Activated CD8-positive, alpha-beta T cell treated with anti-CD3 and anti-CD28 coated beads, Interleukin-2, amount 10 ng/mL, durations not matched to agents 7 days and 5 days (primary cell): ENCODE data around the gene NMNAT2. TPM values are rescaled to one million over a fixed set of nuclear protein-coding genes. Genes with fewer than 3 reads are reported as not detected.

Source experiments
- ATAC-seq: fragments of 150-1000 bp; cut with Tn5 transposase; one replicate; pipeline ENCODE4 v1.10.0; 2021; ENCODE audit warnings: moderate library complexity
- CTCF ChIA-PET: fragments of 350-600 bp; sonication (Branson Sonifier 250); formaldehyde crosslinking; loops from one replicate; lab custom pipeline; 2021; ENCODE audit warnings: antibody characterized with exemption; lab: Charles Lee
- POLR2A ChIA-PET: fragments of 350-600 bp; sonication (Branson Sonifier 250); formaldehyde crosslinking; loops from one replicate; lab custom pipeline; 2021; ENCODE audit warnings: antibody characterized with exemption; lab: Charles Lee
- DNase-seq: peaks from one replicate; pipeline ENCODE4 v3.0.0-alpha.2; 2020
- H3K27ac Mint-ChIP-seq: one replicate; pipeline ENCODE4 v1.8.0; 2021; ENCODE audit warnings: mild to moderate bottlenecking, mixed read lengths
- H3K27me3 Mint-ChIP-seq: one replicate; pipeline ENCODE4 v1.8.0; 2021; ENCODE audit warnings: low read depth, mixed read lengths
- H3K36me3 Mint-ChIP-seq: one replicate; pipeline ENCODE4 v1.8.0; 2021; ENCODE audit warnings: low read depth, mixed read lengths
- H3K4me1 Mint-ChIP-seq: one replicate; pipeline ENCODE4 v1.8.0; 2021; ENCODE audit warnings: low read depth, mixed read lengths
- H3K4me3 Mint-ChIP-seq: one replicate; pipeline ENCODE4 v1.8.0; 2021; ENCODE audit warnings: mild to moderate bottlenecking, mixed read lengths
- H3K9me3 Mint-ChIP-seq: one replicate; pipeline ENCODE4 v1.8.0; 2022; ENCODE audit warnings: mixed read lengths; ENCODE audit not compliant: insufficient read depth
- total RNA-seq, 2 experiments: library from RNA; stranded (reverse); gene quantifications; one replicate each; pipeline ENCODE4 v1.2.3, GENCODE V29; 2021

Gene NMNAT2
- total RNA-seq, 2 experiments from 2014 or later = not detected

GRCh38 chr1:183267646-183268431 is 150.3 kb downstream of the NMNAT2 start:
- peaks cover 13% of the 10 kb centered on the region for H3K27me3 Mint-ChIP-seq

GRCh38 chr1:183263886-183264602 is 154.1 kb downstream of the NMNAT2 start:
- ChIA-PET CTCF (interaction anchor here (1.1 kb wide), 1 partner anchor 16 kb away, joined by 3 read pairs; no protein-coding TSS in a partner anchor), POLR2A (no interaction called here)
- no peak for ATAC-seq
- DNase-seq = no peak
- Mint-ChIP-seq H3K36me3 (no peaks in the 10 kb centered on the region), H3K27ac (no peak overlapping the region), H3K4me1 (no peaks in the 10 kb centered on the region), H3K27me3 (peaks cover 13% of the 10 kb centered on the region), H3K9me3 (no peaks in the 10 kb centered on the region), H3K4me3 (no peak overlapping the region)

More at GRCh38 chr1:183267646-183268431, 150.3 kb downstream of the NMNAT2 start:
- ATAC-seq = no peak
- no peaks in the 10 kb centered on the region for H3K4me1 Mint-ChIP-seq
- POLR2A ChIA-PET = no interaction called here
- CTCF ChIA-PET = no interaction called here
- H3K36me3 Mint-ChIP-seq = no peaks in the 10 kb centered on the region
- no peaks in the 10 kb centered on the region for H3K9me3 Mint-ChIP-seq
- H3K4me3 Mint-ChIP-seq = no peak overlapping the region
- no peak overlapping the region for H3K27ac Mint-ChIP-seq
- DNase-seq = no peak

- no peak for DNase-seq
- H3K36me3 Mint-ChIP-seq = no peaks in the 10 kb centered on the region
- CTCF ChIA-PET = interaction anchor here (1.1 to 1.5 kb wide), 2 partner anchors 17 to 35 kb away, joined by 3 to 5 read pairs; no protein-coding TSS in a partner anchor
- no peaks in the 10 kb centered on the region for H3K9me3 Mint-ChIP-seq
- no peak overlapping the region for H3K4me3 Mint-ChIP-seq
- H3K27ac Mint-ChIP-seq = no peak overlapping the region
- ATAC-seq = no peak
- no peaks in the 10 kb centered on the region for H3K4me1 Mint-ChIP-seq
- peaks cover 13% of the 10 kb centered on the region for H3K27me3 Mint-ChIP-seq
- POLR2A ChIA-PET = no interaction called here
Measured at GRCh38 chr1:183262628-183263200, 155.5 kb downstream of the NMNAT2 start.

- no peak overlapping the region for H3K4me3 Mint-ChIP-seq
- DNase-seq (no peak), ATAC-seq (no peak)
- peaks cover 7% of the 10 kb centered on the region for H3K27me3 Mint-ChIP-seq
- H3K36me3 Mint-ChIP-seq = no peaks in the 10 kb centered on the region
- no peak overlapping the region for H3K27ac Mint-ChIP-seq
- no peaks in the 10 kb centered on the region for H3K9me3 Mint-ChIP-seq
- CTCF ChIA-PET = interaction anchor here (0.9 kb wide), 1 partner anchor 33 kb away, joined by 3 read pairs; no protein-coding TSS in a partner anchor
- POLR2A ChIA-PET = no interaction called here
- H3K4me1 Mint-ChIP-seq = no peaks in the 10 kb centered on the region
Measured at GRCh38 chr1:183259924-183260323, 158.3 kb downstream of the NMNAT2 start.

GRCh38 chr1:183255073-183255472 is 163.1 kb downstream of the NMNAT2 start:
- no peak for DNase-seq
- ATAC-seq = no peak
- H3K4me3 Mint-ChIP-seq = no peak overlapping the region
- peaks cover 6% of the 10 kb centered on the region for H3K27me3 Mint-ChIP-seq
- no peak overlapping the region for H3K27ac Mint-ChIP-seq
- ChIA-PET POLR2A (no interaction called here), CTCF (no interaction called here)
- H3K9me3 Mint-ChIP-seq = no peaks in the 10 kb centered on the region
- H3K4me1 Mint-ChIP-seq = no peaks in the 10 kb centered on the region
- no peaks in the 10 kb centered on the region for H3K36me3 Mint-ChIP-seq

- CTCF ChIA-PET = no interaction called here
- ATAC-seq = no peak
- POLR2A ChIA-PET = no interaction called here
Measured at GRCh38 chr1:183251959-183252450, 166.2 kb downstream of the NMNAT2 start.

GRCh38 chr1:183251101-183251958 is 166.8 kb downstream of the NMNAT2 start:
- Mint-ChIP-seq H3K36me3 (no peaks in the 10 kb centered on the region), H3K27me3 (peaks cover 6% of the 10 kb centered on the region), H3K9me3 (no peaks in the 10 kb centered on the region), H3K4me3 (no peak overlapping the region), H3K27ac (no peak overlapping the region), H3K4me1 (no peaks in the 10 kb centered on the region)
- ChIA-PET POLR2A (no interaction called here), CTCF (interaction anchor here (0.7 kb wide), 1 partner anchor 651 kb away, joined by 3 read pairs; no protein-coding TSS in a partner anchor)
- no peak for ATAC-seq
- DNase-seq = no peak

More at GRCh38 chr1:183251959-183252450, 166.2 kb downstream of the NMNAT2 start:
- Mint-ChIP-seq H3K36me3 (no peaks in the 10 kb centered on the region), H3K27ac (no peak overlapping the region), H3K9me3 (no peaks in the 10 kb centered on the region), H3K4me1 (no peaks in the 10 kb centered on the region), H3K4me3 (no peak overlapping the region), H3K27me3 (peaks cover 6% of the 10 kb centered on the region)
- no peak for DNase-seq

GRCh38 chr1:183249941-183250452 is 168.2 kb downstream of the NMNAT2 start:
- peaks cover 6% of the 10 kb centered on the region for H3K27me3 Mint-ChIP-seq
- CTCF ChIA-PET = no interaction called here
- no peaks in the 10 kb centered on the region for H3K4me1 Mint-ChIP-seq
- ATAC-seq (no peak), DNase-seq (no peak)
- no peaks in the 10 kb centered on the region for H3K9me3 Mint-ChIP-seq
- H3K36me3 Mint-ChIP-seq = no peaks in the 10 kb centered on the region
- H3K27ac Mint-ChIP-seq = no peak overlapping the region
- no peak overlapping the region for H3K4me3 Mint-ChIP-seq
- POLR2A ChIA-PET = no interaction called here

- no peaks in the 10 kb centered on the region for H3K4me1 Mint-ChIP-seq
- no peak overlapping the region for H3K27ac Mint-ChIP-seq
- no peaks in the 10 kb centered on the region for H3K9me3 Mint-ChIP-seq
- no peaks in the 10 kb centered on the region for H3K36me3 Mint-ChIP-seq
- H3K27me3 Mint-ChIP-seq = peaks cover 7% of the 10 kb centered on the region
- no peak overlapping the region for H3K4me3 Mint-ChIP-seq
- POLR2A ChIA-PET = no interaction called here
- no peak for DNase-seq
- CTCF ChIA-PET = no interaction called here
- no peak for ATAC-seq
Measured at GRCh38 chr1:183248989-183249691, 169.0 kb downstream of the NMNAT2 start.

GRCh38 chr1:183247931-183248330 is 170.2 kb downstream of the NMNAT2 start:
- H3K4me3 Mint-ChIP-seq = no peak overlapping the region
- no peaks in the 10 kb centered on the region for H3K9me3 Mint-ChIP-seq
- CTCF ChIA-PET = interaction anchor here (0.9 kb wide), 1 partner anchor 13 kb away, joined by 3 read pairs; no protein-coding TSS in a partner anchor
- peaks cover 12% of the 10 kb centered on the region for H3K27me3 Mint-ChIP-seq
- no peaks in the 10 kb centered on the region for H3K4me1 Mint-ChIP-seq
- H3K27ac Mint-ChIP-seq = no peak overlapping the region
- ATAC-seq (no peak), DNase-seq (no peak)
- POLR2A ChIA-PET = no interaction called here
- no peaks in the 10 kb centered on the region for H3K36me3 Mint-ChIP-seq
